Measurements from ENCODE around the gene GAL3ST2. TPM values are rescaled to one million over a fixed set of nuclear protein-coding genes. Genes with fewer than 3 reads are reported as not detected.

GAL3ST2 gene
- total RNA-seq, 4 donors from 2014 or later: 0.50 to 3.1 (median 2.8) TPM; not detected in 1

GRCh38 chr2:241842620-241843211 is 66.1 kb downstream of the GAL3ST2 start:
- ATAC-seq (ENCODE audit: low FRiP score) (peak; percentile 39), DNase-seq (ENCODE audit: low spot score) (no peak)
- no peak for TF ChIP-seq CTCF (IDR thresholded peaks at IDR 0.05)

GRCh38 chr2:241843321-241844065 is 66.9 kb downstream of the GAL3ST2 start:
- TF ChIP-seq CTCF (IDR thresholded peaks at IDR 0.05): no peak
- ATAC-seq (ENCODE audit: low FRiP score) (peak; percentile 12), DNase-seq (ENCODE audit: low spot score) (no peak)

GRCh38 chr2:241844066-241844728 is 67.6 kb downstream of the GAL3ST2 start:
- TF ChIP-seq CTCF (IDR thresholded peaks at IDR 0.05): no peak

GRCh38 chr2:241844831-241845578 is 68.4 kb downstream of the GAL3ST2 start:
- DNase-seq (ENCODE audit: low spot score) (no peak), ATAC-seq (ENCODE audit: low FRiP score) (no peak)
- TF ChIP-seq CTCF (IDR thresholded peaks at IDR 0.05): no peak

More at GRCh38 chr2:241844066-241844728, 67.6 kb downstream of the GAL3ST2 start:
- ATAC-seq (ENCODE audit: low FRiP score) (peak; percentile 85), DNase-seq (ENCODE audit: low spot score) (peak; percentile 52)

GRCh38 chr2:241846406-241846805 is 69.8 kb downstream of the GAL3ST2 start:
- TF ChIP-seq CTCF (IDR thresholded peaks at IDR 0.05): no peak
- ATAC-seq (ENCODE audit: low FRiP score) (no peak), DNase-seq (ENCODE audit: low spot score) (no peak)

GRCh38 chr2:241848761-241849615 is 72.4 kb downstream of the GAL3ST2 start:
- no peak for DNase-seq (ENCODE audit: low spot score)
- ATAC-seq (ENCODE audit: low FRiP score): no peak
- no peak for TF ChIP-seq CTCF (IDR thresholded peaks at IDR 0.05)

Measured in omental fat pad (tissue), 4 donors.